ENCODE measurements around the gene PID1. TPM values are rescaled to one million over a fixed set of nuclear protein-coding genes. Genes with fewer than 3 reads are reported as not detected.

Gene PID1
- total RNA-seq, 2 donors from 2014 or later, result 66.2 to 109 TPM

DNA sequence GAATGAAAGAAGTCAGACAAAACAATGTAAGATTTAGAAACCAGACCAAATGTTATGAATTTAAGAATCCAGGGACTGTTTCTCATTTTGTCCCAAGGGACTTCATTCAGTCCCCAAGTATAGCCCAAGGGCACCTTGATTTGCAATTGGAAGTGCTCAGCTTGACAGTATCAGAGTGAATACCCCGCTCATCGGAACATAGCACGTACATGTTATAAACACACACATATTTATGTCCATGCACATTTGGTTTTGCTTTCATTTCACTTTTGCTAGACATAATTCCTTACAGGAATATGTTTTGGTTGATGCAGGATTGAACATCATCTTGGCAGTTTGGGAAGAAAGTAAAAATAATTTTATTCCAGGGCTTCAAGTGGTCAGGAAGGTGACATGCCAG lies 100.2 kb downstream of the PID1 start:
- TF ChIP-seq, protein P1, sequence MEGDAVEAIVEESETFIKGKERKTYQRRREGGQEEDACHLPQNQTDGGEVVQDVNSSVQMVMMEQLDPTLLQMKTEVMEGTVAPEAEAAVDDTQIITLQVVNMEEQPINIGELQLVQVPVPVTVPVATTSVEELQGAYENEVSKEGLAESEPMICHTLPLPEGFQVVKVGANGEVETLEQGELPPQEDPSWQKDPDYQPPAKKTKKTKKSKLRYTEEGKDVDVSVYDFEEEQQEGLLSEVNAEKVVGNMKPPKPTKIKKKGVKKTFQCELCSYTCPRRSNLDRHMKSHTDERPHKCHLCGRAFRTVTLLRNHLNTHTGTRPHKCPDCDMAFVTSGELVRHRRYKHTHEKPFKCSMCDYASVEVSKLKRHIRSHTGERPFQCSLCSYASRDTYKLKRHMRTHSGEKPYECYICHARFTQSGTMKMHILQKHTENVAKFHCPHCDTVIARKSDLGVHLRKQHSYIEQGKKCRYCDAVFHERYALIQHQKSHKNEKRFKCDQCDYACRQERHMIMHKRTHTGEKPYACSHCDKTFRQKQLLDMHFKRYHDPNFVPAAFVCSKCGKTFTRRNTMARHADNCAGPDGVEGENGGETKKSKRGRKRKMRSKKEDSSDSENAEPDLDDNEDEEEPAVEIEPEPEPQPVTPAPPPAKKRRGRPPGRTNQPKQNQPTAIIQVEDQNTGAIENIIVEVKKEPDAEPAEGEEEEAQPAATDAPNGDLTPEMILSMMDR (IDR thresholded peaks at IDR 0.05), result no peak
- no peaks in the 10 kb centered on the region for H3K27me3 ChIP-seq (replicated peaks; ENCODE audit: insufficient read depth)
- peak overlapping the region; percentile 20 to 73 for H3K27ac ChIP-seq
- no peaks in the 10 kb centered on the region for H3K9me3 ChIP-seq
- peaks cover 21 to 77% of the 10 kb centered on the region in 2 donors for H3K4me1 ChIP-seq (ENCODE audit: control insufficient read depth in 1 of 2, low read depth in 2 of 2)
- DNase-seq (ENCODE audit: low spot score) (no peak), ATAC-seq (ENCODE audit: insufficient number of reproducible peaks, low FRiP score, low read depth) (no peak)
- no peaks in the 10 kb centered on the region for H3K36me3 ChIP-seq
- peak overlapping the region; percentile 54 for H3K4me3 ChIP-seq

DNA sequence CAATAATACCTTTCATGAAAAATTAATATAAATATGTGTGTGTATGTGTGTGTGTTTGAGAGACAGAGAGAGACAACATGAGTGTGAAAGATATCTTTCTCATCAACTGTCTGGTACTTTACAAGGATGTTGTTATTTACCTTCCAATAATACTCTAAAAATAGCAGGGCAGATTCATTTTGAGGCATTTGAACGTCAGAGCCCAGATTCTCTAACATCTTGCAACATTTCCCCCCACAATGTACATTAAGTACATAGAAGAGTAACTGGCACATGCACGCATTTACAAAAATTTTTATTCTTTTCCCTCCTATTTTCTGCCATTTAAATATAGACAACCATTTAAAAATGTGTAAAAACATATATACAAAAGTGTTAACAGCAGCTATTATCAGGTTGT lies 100.9 kb downstream of the PID1 start:
- DNase-seq (ENCODE audit: low spot score) (no peak), ATAC-seq (ENCODE audit: insufficient number of reproducible peaks, low FRiP score, low read depth) (no peak)
- Histone ChIP-seq H3K27ac (peak overlapping the region; percentile 20 to 73), H3K4me1 (ENCODE audit: control insufficient read depth in 1 of 2, low read depth in 2 of 2) (peaks cover 21 to 76% of the 10 kb centered on the region in 2 donors), H3K4me3 (peak overlapping the region; percentile 54), H3K36me3 (no peaks in the 10 kb centered on the region), H3K27me3 (replicated peaks; ENCODE audit: insufficient read depth) (no peaks in the 10 kb centered on the region), H3K9me3 (no peaks in the 10 kb centered on the region)
- TF ChIP-seq, protein P1 (IDR thresholded peaks at IDR 0.05), result no peak

DNA sequence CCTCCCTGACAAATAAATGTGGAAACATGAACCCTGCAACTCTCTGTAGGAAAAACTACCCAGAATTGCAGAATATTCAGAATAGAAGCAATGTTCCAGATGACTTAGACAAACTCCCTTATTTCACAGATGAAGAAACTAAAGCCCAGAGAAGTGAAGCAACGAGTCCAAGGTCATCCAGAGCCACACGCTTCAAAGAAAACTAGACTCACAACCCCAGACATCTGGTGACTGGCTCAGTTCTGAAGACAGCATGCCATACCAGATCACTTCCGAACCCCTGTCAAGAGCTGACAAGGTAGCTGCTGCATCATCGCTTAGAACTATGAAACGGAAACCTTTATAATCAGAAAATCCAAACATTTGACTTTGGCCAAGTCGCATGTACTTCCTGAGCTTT lies 101.3 kb downstream of the PID1 start:
- peak overlapping the region; percentile 41 to 73 for H3K27ac ChIP-seq
- no peak for ATAC-seq (ENCODE audit: insufficient number of reproducible peaks, low FRiP score, low read depth)
- H3K4me3 ChIP-seq, result peak overlapping the region; percentile 50

DNA sequence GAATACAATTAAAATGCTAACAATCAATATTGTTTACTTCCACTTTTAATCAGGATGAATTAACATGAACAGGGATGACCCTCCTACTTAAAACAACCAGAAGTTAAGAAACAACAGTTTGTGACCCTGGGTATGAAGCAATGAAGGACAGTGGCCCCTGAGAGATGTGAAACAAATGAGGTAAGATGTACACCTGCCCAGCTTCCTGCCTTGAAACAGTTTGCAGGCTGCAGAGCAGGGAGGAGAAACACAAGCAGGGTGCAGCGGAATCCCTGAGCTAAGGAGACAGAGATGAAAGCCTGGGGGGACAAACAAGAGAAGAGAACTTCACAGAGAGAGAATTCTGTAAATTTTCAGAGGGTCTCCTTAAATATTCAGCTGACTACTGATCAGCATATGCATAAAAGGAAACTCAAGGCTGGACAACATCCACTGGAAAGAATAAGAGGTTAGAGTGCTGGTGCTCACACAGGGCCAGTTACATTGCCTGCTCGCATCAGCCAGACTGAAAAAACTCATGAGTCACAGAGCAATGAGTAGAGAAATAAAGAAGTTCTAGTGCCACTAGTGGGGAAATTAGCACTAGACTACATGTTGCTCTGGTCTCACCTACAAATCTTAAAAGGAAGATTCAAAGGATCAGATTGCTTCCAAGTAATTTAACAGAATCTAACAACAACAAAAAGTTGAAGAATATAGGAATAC lies 106.4 kb downstream of the PID1 start:
- peak; percentile 82 for ATAC-seq (ENCODE audit: insufficient number of reproducible peaks, low FRiP score, low read depth)
- H3K4me1 ChIP-seq (ENCODE audit: control insufficient read depth in 1 of 2, low read depth in 2 of 2), result peaks cover 41 to 94% of the 10 kb centered on the region in 2 donors
- H3K36me3 ChIP-seq, result no peaks in the 10 kb centered on the region
- no peak for DNase-seq (ENCODE audit: low spot score)
- H3K9me3 ChIP-seq, result no peaks in the 10 kb centered on the region
- no peak overlapping the region for H3K4me3 ChIP-seq
- TF ChIP-seq, protein P1 (IDR thresholded peaks at IDR 0.05), result no peak
- peak overlapping the region; percentile 8 to 32 for H3K27ac ChIP-seq
- no peaks in the 10 kb centered on the region for H3K27me3 ChIP-seq (replicated peaks; ENCODE audit: insufficient read depth)

More for the DNA sequence above, 101.3 kb downstream of the PID1 start:
- no peak for DNase-seq (ENCODE audit: low spot score)
- Histone ChIP-seq H3K9me3 (no peaks in the 10 kb centered on the region), H3K27me3 (replicated peaks; ENCODE audit: insufficient read depth) (no peaks in the 10 kb centered on the region), H3K4me1 (ENCODE audit: control insufficient read depth in 1 of 2, low read depth in 2 of 2) (peaks cover 21 to 76% of the 10 kb centered on the region in 2 donors), H3K36me3 (no peaks in the 10 kb centered on the region)
- TF ChIP-seq, protein P1 (IDR thresholded peaks at IDR 0.05), result no peak

DNA sequence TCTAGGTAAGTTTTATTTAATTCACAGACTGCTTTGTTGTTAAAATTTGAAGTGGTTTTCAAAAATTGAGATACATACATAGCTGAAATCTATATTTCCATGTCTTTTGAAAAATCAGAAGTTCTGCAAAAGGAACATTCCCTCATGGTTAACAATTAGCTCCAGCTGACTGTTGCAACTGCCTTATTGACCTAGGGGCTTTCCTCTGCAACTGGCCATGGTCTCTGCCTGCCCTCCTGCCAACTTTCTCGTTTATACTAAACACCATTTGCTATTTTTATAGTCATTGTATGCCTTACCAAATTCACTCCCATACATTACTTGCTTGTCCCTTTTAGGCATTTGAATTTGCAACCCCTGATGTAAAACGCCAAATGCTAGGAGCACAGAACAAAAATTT lies 107.2 kb downstream of the PID1 start:
- H3K36me3 ChIP-seq, result no peaks in the 10 kb centered on the region
- no peak for ATAC-seq (ENCODE audit: insufficient number of reproducible peaks, low FRiP score, low read depth)
- no peak for DNase-seq (ENCODE audit: low spot score)
- TF ChIP-seq, protein P1 (IDR thresholded peaks at IDR 0.05), result no peak
- H3K27me3 ChIP-seq (replicated peaks; ENCODE audit: insufficient read depth), result no peaks in the 10 kb centered on the region
- no peak overlapping the region for H3K4me3 ChIP-seq
- H3K9me3 ChIP-seq, result no peaks in the 10 kb centered on the region
- peaks cover 43 to 94% of the 10 kb centered on the region in 2 donors for H3K4me1 ChIP-seq (ENCODE audit: control insufficient read depth in 1 of 2, low read depth in 2 of 2)
- H3K27ac ChIP-seq, result peak overlapping the region in 1 of 2 donors; percentile 32

Data from thoracic aorta (tissue), 2 donors.